HG03196 (cell line): ENCODE data around the gene ROGDI.

ENCODE experiments used
- ATAC-seq: cut with Tn5 transposase; IDR thresholded peaks from one replicate; pipeline ENCODE4 v1.9.1; 2021; ENCODE audit not compliant: unreplicated experiment

The ROGDI gene

DNA sequence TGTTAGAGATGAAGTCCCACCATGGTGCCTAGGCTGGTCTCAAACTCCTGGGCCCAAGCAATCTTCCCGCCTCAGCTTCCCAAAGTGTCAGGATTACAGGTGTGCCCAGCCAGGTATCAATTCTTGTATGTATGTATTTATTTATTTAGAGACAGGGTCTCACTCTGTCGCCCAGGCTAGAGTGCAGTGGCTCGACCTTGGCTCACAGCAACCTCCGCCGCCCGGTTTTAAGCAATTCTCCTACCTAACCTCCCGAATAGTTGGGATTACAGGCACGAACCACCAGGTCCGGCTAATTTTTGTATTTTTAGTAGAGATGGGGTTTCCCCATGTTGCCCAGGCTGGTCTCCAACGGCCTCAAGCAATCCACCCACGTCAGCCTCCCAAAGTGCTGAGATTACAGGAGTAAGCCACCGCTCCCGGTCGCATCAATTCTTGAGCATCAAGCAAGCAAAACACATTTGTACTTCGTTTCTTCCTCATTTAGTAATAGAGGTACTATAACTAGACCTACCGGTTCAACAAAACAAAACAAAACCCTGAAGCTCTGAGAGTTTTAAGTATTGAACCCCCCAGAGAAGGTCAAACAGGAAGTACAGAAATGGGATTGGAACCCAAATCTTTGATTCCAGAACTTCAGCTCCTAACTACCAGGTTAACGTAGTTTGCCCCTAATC, 34.4 kb downstream of the ROGDI start:
- no peak for ATAC-seq

DNA sequence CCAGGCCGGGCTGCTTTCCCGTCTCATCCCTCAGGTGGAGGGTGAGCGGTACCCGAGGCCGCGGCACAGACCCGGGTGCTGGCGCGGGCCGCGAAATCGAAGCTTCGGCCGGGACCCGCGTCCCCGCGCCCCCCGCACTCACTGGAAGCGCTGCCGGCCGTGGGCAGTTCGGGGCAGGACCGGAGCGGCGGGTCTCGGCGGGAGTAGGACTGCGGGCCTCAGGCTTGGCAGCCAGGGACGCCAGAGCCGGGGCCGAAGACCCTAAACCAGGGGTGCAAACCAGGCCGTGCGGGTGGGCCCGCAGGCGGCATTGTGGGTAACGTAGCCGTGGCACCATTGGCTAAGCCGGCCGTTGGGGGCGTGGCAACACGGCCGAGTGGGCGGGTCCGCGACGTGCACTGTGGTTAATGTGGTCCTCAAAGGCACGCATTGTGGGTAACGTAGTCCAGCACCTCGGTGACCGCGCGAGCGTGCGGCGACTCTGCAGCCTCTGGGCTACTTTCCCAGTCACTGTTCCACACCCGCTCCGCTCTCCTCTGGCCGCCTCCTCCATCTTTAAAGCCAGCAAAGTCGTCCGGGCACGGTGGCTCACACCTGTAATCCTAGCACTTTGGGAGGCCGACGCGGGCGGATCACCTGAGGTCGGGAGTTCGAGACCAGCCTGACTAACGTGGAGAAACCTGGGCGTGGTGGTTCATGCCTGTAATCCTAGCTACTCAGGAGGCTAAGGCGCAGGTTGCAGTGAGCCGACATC, 35.4 kb downstream of the ROGDI start, which contains the start of gene ZNF500:
ZNF500 (minus strand) TSS at position 288 of the 754 bp plus-strand sequence. CDS start 1,184 bp downstream, outside the sequence.
- ATAC-seq, result peak; percentile 88

DNA sequence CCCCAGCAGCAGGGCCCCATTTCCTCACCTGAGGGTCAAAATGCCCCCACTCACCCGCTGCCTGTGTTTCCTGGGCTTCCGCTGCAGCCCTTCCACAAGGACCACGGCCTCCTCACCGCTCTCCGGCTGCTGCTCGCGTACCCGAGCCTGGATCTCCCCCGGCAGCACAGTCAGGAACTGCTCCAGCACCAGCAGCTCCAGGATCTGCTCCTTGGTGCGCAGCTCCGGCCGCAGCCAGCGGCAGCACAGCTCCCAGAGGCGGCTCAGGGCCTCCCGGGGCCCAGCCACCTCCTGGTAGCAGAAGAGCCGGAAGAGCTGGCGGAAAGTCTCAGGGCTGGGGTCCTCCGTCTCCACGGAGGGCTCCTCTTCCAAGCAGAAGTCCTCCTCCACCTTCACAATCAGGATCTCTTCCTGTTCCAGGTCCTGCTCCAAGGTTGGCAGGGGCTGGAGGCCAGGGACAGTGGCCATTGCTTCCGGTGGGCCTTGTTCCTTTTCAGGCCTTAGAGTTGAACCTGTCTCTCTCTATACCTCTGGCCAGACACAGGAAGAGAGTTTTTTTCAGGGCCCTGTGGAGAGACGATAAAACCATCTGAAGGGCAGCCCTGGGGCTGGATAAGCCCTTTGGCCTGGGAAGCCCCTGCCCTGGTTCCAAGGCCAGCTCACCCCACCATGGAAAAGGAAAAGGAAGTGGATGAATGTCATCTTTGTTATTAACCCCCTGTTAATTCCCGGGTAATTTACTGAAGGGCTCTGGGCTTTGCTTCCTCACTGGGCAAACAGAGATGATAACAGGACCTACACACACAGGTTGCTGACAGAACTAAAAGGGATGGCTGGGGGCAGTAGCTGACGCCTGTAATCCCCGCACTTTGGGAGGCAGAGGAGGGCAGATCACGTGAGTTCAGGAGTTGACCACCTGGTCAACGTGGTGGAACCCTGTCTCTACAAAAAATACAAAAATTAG, 36.6 kb downstream of the ROGDI start:
- ATAC-seq, result no peak

DNA sequence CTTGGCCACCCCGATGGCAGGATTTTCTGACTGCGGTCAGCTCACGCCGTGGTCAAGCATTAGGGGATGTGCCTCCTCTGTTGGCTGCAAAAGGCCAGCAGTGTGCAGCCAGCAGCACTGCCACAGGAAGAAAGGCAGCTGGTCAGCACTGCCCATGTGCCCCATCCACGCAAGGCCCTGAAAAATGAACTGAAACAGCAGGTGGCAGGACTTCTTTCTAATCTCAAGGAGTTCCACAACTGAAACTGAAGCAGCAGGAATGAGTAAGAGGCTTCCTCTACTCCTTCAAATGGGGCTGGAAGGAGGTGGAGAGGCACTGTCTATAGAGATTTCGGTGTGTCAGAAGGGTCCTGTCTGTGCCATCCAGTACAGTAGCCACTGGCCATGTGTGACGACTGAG, 38.6 kb downstream of the ROGDI start:
- ATAC-seq, result no peak

DNA sequence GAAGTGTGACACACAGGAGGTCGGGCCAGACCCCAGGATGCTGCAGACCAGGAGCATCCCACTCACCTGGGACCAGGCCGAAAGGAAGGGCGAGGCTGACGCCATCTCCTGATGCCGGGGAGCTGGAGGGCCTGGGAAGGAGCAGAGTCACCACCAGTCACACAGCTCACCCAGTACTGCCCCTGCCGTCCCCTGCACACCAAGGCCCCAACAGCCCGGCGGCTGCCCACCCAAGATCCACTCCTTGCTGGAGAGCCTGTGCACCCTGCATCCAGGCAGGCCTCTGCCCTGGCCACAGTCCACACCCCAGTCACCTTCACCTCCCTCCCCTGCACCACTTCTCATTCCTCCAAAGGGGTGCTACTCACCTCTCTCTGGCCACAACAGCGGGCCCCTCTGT, 40.2 kb downstream of the ROGDI start:
- no peak for ATAC-seq

DNA sequence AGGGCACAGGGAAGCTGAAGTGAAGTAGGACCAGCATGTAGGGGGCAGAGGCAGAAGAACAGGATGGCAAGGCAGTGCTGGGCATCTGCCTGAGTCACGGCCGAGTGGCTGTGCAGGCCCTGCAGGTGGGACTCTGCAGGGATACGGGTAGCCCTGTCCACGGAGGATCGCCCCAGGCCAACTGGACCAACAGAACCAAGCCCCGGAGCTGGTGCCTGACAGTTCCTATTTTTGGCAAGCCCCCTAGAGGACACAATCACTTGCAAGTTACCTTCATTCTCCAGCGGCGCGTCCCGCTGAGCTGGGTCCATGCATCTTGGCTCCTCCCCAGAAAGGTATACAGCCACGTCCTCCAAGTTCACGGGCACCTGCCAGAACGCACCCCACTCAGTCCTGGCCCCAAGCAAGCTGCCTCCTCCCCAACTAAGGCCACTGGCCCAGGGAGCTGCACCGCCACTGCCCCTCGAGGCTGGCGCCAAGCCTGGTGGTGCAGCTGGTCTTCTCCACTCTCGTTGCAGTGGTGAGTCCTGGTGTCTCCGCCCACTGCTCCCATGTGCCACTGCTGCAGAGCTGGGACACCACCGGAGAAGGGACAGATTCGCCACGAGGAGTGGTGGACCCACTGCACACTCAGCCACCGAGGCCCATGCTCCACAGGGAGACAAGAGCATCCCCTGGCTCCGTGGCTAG, 42.1 kb downstream of the ROGDI start:
- ATAC-seq, result no peak

DNA sequence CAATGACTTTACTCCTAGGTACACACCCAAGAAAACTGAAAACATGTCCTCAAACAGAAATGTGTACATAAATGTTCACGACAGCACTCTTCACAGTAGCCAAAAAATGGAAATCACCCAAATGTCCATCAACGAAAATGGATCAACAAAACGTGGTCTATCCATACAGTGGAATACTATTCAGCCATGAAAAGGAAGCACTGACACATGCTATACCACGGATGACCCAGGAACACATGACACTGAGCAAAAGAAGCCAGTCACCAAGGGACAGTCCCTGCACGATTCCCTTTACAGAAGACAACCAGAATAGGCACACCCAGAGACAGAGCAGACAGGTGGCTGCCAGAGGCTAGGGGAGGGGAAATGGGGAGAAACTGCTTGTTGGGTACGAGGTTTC, 46.7 kb downstream of the ROGDI start:
- no peak for ATAC-seq

DNA sequence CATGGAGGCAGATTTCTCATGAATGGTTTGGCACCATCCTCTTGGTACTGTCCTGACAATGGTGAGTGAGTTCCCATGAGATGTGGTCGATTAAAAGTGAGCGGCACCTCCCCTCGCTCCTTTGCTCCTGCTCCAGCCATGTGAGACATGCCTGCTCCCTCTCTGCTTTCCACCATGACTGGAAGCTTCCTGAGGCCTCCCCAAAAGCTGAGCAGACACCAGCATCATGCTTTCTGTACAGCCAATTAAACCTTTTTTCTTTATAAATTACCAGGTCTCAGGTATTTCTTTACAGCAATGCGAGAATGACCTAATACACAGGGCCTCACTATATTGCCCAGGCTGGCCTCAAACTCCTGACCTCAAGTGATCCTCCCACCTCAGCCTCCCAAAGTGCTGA, 47.6 kb downstream of the ROGDI start:
- no peak for ATAC-seq

DNA sequence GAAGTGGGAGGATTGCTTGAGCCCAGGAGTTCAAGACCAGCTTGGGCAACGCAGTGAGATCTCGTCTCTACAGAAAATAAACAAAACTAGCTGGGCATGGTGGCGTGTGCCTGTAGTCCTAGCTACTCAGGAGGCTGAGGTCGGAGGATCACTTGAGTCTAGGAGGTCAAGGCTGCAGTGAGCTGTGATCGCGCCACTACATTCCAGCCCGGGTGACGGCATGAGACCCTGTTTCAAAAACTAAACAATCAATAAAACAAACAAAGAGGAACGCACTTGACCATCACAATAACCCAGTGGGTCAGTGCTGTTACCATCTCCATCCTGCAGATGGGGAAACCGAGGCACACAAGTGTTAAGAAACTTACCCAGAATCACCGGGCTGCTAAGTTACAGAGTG, 49.2 kb downstream of the ROGDI start:
- no peak for ATAC-seq

DNA sequence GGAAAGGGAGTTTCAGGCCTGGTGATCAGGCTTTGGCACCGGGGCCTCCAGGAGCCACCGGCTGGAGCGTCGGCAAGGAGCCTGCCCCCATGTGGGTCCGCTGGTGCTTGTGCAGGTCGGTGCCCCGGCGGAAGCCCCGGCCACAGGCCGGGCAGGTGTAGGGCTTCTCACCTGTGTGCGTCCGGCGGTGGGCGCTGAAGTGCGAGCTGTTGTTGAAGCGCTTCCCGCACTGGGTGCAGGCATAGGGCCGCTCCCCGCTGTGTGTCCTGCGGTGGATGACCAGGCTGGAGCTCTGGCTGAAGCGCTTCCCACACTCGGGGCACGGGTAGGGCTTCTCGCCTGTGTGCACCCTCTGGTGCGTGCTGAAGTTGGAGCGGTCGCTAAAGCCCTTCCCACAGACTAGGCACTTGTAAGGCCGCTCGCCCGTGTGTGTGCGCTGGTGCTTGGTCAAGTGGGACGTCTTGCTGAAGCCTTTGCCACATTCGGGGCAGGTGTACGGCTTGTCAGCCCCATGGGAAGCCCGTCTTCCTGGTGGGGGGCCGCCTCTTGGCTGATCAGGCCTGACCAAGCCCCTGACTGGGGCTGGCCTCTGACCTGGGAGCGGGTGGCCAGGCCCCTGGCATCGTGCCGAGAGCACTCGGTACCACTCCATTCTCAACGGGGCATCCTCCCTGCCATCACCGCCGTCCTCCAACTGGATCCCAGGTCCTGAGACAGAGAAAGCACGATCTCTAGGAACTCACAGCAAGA, 49.9 kb downstream of the ROGDI start:
- ATAC-seq, result no peak

DNA sequence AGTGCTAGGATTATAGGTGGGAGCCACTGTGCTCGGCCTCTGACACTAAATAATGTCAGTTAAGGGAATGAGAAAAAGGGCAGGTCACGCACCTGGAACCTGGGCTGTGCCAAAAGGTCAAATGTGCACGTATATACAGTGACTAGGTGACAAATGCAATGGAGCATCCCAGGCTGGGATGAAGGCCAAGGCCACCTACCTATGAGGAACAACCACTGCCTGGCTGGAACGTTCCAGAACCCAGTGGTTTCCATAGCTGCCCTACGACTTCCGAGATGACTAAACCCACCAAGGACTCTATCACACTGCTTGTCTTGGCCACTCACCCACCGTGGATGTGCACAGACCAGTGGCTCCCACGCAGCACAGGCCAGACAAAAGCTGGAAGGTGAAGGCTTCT, 51.5 kb downstream of the ROGDI start:
- ATAC-seq, result no peak

DNA sequence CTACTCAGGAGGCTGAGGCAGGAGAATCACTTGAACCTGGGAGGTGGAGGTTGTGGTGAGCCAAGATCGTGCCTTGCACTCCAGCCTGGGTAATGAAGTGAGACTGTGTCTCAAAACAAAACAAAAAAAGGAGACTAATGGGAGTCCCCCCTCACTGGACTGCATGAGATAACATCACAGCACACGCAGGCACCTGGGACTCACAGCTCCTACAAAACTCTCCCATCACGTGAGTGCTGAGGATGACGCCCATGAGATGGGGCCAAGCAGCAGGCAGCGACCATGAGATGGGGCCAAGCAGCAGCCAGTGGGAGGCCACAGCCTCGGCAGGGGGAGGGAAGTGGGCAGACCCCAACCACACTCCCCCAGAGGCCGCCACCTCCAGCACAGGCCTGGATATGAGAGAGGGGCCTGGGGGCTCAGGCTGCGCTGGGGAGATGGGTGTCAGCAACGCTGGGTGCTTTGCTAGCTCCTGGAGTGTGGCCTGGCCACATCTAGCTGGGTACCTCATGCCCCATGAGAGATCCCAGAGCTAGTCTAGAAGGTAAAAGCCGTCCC, 52.7 kb downstream of the ROGDI start:
- no peak for ATAC-seq

DNA sequence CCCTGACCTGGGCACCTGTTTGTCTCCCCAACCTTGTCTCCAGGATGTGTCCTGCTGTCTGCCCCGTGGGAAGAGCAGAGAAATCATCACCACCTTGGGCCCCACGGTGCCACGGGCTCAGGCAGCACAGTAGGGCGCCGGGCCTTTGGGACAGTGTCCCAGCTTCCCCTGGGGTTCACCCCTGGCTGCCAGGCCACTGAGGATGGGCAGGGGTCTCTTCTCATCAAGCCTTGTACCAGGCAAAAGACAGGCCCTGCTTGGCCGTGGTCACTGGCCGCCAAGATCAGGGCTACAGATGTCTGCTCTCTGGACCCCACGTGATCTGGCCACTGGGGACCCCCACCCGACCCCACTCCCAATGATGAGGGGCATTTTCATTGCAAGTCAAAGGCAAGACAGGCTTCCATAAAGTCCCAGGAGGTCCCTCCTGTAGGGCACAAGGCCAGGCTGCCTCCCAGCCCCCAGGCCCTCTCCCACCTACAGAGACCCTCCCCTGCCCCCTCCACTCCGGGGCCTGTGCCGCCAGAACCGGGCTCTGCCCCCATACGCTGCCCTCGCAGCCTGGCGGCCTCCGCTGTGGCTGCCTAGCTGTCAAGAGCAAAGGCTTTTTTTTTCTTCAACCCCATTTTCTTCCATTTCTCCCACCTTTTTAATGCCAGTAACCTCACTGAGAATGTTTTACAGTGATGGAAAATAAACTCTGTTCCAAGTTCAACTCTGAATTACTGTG, 53.6 kb downstream of the ROGDI start:
- ATAC-seq, result no peak

DNA sequence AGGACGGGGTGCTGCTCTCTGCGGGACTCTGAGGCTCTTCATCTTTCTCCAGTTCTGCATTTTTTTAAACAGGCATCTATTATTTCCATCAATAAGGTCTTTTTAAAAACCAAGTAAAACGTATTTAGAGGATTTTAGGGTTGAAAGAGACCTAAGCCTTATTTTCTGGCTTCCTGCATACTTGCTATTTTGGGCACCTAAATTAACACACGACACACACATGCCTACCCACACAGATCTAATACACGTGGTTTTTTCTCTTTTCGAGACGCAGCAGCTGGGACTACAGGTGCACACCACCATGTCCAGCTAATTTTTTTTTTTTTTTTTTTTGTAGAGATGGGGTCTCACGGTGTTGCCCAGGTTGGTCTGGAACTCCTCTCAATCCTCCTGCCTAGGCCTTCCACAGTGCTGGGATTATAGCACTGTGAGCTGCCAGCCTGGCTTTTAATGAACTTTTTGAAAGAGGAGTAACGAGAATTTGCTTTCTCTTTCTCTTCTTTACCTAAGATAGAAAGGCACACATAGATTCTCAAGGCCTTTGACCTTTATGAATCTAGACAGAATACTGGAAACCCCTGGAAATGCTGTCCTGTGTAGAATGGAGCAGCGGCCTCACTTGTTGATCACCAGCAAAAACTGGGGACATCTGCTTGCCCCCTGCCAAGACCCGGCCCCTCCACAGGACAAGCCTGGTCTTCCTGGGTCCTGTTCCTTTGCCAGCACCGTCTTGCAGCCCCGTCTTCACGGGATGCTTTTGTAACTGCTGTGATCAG, 54.3 kb downstream of the ROGDI start:
- ATAC-seq, result no peak

DNA sequence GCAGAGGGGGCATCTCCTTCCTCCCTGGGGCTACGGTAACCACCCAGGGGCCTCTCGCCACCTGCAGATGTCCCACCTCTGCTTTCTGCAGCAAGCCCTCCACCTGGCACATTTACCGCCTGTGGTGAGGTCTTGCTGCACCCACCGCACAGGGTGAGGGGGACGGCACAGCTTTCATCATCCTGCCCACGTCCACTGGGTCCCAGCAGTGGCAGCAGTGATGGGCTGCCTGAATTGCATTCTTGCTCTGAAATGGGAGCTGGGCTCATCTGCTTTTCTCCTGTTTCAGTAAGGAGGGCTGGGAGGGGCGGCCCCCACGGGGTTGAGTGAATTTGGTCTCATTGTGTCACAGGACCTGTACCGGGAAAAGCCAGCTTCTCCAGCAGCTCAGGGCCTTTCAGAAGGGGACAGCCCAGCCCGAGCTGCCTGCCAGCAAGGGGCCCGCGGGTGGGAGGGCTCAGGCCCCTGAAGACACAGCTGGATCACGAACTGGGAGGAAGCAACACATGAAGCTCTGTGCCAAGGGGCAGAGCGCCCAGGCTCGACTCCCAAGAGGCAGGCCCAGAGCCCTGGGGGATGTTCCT, 55.4 kb downstream of the ROGDI start:
- ATAC-seq, result no peak
